OCI-LY3 (cell line): ENCODE results near the gene HSPB2.

Experiments used
- CTCF ChIP-seq: fragments of 200-600, 300-600 bp; sonication (generic); IDR thresholded peaks from 2 replicates; pipeline ENCODE4 v1.5.1; 2014; ENCODE audit warnings: antibody characterized with exemption, low read length, low read depth
- EZH2phosphoT487 ChIP-seq: fragments of 200-600 bp; shearing (Covaris generic); IDR thresholded peaks from 2 replicates; pipeline ENCODE4 v1.6.1; 2018; ENCODE audit warnings: antibody characterized with exemption, mixed run types, low read depth

GRCh38 chr11:111946499-111946898, 34.0 kb downstream of the HSPB2 start:
- TF ChIP-seq CTCF (no peak), EZH2phosphoT487 (no peak)
